Fibroblast of lung (primary cell): ENCODE measurements around the gene RDH14.

Source experiments
- CTCF ChIP-seq, 2 donors: IDR thresholded peaks in 1 of 2; conservative IDR thresholded peaks in 1 of 2; 1 replicate in 1 of 2; 2 replicates in 1 of 2; pipeline ENCODE4 v1.5.1; 2011 to 2012; ENCODE audit warnings: low read length in 2 of 2, control low read depth in 1 of 2, inconsistent platforms in 1 of 2, low read depth in 1 of 2, mild to moderate bottlenecking in 1 of 2
- EZH2 ChIP-seq: IDR thresholded peaks from 2 replicates; pipeline ENCODE4 v1.5.1; 2012; ENCODE audit warnings: low read length, control low read depth, mild to moderate bottlenecking; ENCODE audit errors: missing control alignments

- TF ChIP-seq CTCF (conservative IDR thresholded peaks at IDR 0.05 in 1 of 2, IDR thresholded peaks at IDR 0.05 in 1 of 2; ENCODE audit: low read depth in 1 of 2, low read length in 2 of 2), result no peak
- no peak for TF ChIP-seq EZH2
Observed at GRCh38 chr2:18527822-18528221, 32.6 kb downstream of the RDH14 start.
